Fibroblast of peridontal ligament (primary cell): Measurements from ENCODE around the gene COX7C.
A peak's percentile ranks its signal among the peaks of the same experiment; 100 is the strongest.
"Not testable (repeated sequence)": the region's sequence is repeated elsewhere in the genome, so short reads cannot be mapped to it uniquely, and the experiment has no call there.

ENCODE experiments used
- DNase-seq: peaks from one replicate; pipeline ENCODE4 v3.0.0-alpha.2; 2010; ENCODE audit errors: extremely low read depth

COX7C gene, protein sequence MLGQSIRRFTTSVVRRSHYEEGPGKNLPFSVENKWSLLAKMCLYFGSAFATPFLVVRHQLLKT

DNA sequence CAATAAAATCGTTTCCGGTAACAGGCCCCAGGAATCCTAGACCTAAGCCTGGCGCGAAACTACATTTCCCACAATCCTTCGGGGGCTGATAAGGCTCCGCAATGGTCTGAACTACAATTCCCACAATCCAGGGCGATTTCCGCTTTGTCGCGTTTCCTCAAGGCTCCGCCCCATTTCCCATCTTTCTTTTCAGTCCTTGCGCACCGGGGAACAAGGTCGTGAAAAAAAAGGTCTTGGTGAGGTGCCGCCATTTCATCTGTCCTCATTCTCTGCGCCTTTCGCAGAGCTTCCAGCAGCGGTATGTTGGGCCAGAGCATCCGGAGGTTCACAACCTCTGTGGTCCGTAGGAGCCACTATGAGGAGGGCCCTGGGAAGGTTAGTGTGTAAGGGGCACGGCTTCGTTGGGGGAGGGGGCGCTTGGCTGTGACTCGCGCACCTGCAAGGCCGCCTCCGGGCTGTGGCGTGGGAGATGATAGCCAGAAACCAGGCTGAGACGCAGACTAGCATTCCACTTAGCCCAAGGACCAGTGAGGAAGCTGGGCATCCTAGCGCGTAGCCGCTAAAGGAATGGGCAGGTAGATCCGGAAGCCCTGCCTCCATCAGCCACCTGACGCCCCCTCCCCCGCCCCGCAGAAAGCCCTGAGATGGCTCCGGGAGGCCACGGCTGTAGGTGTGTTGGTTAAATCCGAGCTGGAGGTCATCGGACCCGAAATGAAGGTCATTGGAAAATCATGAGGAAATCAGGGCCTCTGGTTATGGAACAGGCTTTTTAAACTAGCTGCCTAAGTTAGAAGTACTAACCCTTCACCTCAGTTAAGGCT lies at the start of gene COX7C:
COX7C (plus strand) TSS at position 186 of the 821 bp plus-strand sequence; CDS start at position 301, 115 bp downstream.
- DNase-seq = peak; percentile 97

DNA sequence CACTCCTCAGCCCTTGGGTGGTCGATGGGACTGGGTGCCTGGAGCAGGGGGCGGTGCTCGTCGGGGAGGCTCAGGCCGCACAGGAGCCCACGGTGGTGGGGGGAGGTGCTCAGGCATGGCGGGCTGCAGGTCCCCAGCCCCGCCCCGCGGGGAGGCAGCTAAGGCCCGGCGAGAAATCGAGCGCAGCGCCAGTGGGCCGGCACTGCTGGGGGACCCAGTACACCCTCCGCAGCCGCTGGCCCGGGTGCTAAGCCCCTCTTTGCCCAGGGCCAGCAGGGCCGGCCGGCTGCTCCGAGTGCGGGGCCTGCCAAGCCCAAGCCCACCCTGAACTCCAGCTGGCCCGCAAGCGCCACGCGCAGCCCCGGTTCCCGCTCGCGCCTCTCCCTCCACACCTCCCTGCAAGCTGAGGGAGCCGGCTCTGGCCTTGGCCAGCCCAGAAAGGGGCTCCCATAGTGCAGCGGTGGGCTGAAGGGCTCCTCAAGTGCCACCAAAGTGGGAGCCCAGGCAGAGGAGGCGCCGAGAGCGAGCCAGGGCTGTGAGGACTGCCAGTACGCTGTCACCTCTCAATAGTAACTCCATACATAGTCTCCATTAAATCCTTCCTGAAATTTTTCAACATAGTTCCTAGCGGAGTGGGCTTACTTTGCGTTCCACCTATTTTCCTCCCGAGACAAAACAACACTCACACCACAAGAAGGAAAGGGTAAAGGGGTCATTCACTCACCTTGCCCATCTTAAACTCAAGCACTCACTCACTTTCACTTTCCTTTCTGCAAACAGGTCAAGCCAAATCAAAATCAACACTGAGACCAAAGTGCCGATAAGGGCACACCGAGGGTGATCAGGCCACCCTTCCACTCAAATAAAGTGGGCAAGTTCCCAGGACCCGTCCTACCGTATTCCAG lies 48.0 kb upstream of the COX7C start:
- DNase-seq = not testable (repeated sequence)

DNA sequence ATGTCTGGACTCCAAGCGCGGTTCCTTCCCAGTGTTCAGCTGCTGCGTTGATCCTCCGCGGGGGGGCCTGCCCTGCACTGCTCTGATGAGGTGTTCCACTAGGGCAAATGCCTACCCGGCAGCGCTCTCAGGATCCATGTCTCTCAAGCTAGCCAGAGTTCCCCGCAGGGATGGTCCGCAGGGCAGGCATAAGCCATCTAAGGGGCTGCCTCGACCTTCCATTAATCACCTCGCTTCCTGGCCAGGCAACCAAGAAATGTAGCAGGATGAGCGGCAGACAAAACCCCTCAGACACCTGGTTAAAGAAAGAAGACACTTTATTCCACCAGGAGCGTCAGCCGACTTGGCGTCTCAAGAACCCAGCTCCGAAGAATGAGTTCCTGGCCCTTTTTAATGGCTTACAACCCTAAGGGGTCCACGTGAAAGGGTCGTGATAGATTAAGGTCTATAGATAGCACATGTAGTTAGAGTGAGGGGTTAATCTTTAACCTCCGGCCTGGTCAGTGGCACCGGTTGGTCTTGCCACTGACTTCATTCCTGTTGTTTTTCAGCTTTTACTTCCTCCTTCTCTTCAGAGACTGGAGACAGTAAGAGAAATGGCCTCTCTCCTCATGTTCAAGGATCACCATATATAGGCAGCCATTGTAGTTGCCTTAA lies 47.2 kb upstream of the COX7C start:
- DNase-seq = no peak

DNA sequence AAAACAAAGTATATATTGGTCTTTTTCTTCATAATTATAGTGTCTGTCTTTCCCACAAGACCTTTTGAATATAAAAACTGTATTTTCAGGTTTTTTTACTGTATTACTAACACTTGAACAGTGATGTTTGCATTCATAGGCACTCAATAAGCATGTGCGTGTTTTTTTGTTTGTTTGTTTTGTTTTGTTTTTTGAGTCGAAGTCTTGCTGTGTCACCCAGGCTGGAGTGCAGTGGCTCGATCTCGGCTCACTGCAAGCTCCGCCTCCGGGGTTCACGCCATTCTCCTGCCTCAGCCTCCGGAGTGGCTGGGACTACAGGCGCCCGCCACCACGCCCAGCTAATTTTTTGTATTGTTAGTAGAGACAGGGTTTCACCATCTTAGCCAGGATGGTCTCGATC lies 46.6 kb upstream of the COX7C start:
- not testable (repeated sequence) for DNase-seq

DNA sequence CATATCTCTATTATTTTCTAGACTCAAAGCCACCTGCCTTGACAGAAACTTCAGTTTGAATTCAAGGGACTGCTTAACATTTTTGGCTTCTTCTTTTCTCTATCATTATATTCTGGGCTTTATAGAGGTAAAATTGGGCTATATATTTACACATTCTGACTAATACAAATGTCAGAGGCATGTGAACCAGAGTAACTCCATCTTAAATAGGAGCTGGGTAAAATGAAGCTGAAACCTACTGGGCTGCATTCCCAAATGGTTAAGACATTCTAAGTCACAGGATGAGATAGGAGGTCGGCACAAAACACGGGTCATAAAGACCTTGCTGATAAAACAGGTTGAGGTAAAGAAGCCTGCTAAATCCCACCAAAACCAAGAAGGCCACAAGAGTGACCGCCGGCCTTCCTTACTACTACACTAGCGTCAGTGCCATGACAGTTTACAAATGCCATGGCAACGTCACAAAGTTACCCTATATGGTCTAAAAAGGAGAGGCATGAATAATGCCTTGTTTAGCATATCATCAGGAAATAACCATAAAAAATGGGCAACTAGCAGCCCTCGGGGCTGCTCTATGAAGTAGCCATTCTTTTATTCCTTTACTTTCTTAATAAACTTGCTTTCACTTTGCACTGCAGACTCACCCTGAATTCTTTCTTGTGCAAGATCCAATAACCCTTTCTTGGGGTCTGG lies 44.8 kb upstream of the COX7C start:
- DNase-seq = no peak

DNA sequence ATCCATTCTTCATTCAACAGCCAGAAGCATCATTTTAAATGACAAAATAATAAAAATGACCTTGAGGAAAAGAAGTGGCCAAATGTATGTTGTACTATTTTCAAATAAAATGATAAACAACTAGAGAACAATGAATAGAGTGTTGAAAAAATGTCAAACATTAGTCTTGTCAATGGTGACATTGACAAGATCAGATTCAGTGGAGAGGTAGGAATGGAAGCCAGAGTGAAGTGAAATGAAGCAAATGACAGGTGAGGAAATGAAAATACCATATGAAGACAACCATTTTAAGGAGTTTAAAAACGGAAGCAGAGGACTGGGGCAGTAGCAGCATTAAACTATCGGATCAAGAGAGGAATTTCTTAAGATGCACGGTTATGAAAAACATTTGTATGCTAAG lies 38.2 kb upstream of the COX7C start:
- no peak for DNase-seq

DNA sequence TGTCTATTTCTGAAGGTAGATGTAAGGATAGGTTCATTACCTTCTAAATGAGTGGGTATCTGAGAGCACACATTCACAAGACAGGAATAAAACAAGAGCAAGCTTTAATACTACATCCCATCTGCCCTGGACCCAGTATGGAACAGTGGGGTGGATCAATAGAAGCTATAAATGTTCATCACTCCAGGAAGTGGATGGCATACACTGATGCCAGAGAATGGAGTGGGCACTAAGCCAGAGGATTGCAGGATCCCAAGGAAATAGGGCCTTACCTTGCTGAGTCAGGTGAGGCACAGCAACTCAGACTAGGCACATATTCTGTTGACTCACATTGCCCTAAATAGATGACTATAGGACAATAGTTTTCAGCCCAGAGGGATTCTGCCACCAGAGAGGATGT lies 21.3 kb upstream of the COX7C start:
- DNase-seq = no peak

DNA sequence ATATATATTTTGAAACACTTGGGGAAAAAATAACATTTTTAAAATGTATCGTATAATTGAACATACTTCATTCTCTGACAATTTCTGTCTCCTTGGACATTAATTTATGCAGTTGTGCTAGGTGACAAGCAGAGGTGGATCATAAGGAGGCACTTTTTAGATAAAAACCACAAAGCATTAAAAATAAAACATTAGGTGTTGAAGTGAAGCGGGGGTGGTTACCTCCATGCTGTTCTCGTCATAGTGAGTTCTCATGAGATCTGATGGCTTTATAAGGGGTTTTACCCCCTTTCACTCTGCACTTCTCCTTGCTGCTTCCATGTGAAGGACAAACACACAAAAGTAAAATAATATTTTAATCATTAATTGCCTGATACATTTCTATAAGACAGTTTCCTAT lies 11.9 kb upstream of the COX7C start:
- DNase-seq = no peak

DNA sequence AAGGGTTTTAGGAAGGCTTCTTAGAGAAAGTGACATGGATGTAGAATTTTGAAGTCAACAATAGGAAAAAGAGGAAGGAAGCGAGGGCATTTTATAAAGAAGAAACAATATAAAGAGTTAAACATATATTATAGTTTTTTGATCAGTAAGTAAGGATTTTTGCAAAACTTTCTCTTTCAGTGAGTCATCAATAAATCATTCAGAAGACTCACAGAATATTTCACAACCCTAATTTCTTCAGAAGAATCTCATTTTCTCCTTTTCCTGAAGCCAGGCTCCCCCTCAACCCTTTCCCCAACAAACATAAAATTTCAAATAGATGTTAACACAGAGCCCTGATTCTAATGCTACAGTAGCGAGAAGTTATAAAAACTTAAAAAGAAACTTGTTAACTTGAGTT lies 4.3 kb upstream of the COX7C start:
- DNase-seq = peak; percentile 35

DNA sequence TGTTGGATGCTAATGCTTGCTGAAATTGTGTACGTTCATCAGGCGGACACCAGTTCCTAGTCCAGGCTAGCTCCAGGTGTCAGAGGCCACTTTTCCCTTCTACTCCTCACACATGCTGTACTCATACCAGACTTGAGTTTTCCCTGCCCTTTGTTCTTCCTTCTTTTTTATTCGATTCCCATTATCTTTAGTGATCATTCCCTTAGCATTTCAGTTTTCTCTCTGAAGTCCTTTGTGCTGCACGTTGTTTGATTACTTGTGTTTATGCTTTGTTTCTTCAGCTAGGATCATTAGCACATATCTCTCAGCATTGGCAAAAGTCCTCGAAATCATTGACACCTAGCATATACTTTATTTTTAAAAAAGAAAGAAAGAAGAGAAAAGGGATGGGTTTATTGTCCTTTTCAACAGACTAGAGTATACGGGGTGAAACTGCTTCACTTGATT lies 409 bp upstream of the COX7C start:
- DNase-seq = no peak

DNA sequence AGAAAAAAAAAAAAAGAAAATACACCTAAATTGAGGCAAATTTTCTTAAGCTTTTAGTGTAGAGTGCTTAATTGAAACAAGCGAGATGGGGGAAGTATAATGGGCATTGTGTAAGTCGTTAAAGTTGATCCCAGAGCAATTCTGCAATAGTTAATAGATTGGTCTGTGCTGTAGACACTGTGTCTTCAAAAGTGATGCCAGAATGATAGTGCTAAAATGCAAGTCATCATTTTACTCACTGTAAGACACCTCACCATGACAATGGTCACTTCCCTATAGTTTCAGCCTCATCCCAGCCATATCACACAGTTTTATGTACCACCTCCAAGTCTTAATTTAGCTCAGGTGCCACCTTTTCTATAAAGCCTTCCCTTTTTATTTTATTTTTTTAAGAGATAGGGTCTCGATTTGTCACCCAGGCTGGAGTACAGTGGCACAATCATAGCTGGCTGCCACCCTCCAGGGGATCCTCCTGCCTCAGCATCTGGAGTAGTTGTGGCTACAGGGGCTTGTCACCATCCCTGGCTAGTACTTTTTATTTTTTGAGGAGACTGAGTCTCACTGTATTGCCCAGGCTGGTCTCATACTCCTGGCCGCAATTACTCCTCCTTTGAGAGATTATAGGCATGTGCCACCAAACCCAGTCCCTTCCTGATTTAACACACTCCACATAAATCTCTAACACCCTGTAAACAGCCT lies 6.2 kb downstream of the COX7C start:
- no peak for DNase-seq

DNA sequence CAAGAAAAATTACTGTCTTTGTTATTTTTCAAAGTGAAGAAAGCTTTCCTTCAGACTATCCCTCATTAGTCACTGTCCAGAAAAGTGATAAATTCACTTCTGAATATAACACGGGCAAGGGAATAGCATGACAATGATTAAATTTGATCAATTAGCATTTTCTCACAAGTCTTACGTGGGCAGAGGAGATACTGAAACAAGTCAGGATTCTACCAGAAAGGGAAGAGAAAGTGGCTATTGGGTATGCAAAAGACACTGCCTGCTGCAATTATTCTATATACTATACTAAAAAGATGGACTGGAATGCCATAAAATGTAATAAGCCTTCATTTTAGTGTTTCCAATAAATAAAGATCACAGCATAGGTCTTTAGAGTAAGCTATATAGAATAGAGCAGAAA lies 7.4 kb downstream of the COX7C start:
- no peak for DNase-seq

DNA sequence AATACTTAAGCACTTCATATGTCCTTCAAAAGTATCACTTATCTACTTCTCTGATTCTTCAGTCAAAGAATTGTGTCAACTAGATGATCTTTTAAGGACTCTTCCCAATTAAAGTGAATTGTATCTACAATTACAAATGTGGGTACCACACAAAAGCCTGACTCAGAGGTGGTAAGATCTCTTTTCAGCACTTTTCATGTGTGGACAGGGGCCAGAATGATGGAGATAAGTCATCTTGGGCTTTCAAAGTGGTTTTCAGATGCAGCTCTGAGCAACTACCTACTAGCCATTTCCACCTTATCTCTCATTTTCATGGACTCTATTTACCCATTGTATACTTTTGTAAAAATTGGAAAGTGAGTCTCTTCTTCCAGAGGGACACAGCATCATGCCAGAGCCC lies 8.4 kb downstream of the COX7C start:
- no peak for DNase-seq

DNA sequence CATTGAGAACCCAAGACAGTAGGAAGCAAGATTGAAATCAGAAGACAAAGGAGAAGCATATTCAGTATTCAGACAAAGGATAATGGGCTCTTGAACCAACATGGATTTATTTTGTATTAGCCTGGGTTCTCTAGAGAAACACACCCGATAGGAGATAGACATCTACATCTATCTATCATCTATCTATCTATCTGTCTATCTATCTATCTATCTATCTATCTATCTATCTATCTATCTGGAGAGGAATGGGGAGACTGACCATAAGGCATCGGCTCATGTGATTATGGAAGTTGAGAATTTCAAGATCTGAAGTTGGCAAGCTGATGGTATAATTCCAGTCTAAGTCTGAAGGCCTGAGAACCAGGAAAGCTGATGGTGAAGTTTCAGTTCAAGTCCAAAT lies 13.4 kb downstream of the COX7C start:
- DNase-seq = no peak

DNA sequence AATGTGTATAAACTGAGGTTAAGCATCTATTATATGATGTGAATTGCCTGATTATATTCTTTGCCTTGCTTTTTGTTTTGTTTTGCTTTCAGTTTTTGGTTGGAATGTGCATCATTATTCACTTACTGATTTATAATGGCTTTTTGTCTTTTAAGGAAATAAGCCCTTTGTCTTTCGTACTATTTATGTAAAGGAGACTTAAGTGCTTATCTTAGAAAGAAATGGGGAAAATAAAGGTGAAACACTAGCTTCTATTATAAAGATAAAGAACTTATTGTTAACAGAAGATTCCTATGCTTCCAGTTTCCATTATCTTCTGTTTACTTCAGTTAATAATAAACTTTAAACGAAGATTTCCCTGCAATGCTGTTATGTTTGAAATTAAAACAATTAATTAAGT lies 23.3 kb downstream of the COX7C start:
- DNase-seq = no peak

DNA sequence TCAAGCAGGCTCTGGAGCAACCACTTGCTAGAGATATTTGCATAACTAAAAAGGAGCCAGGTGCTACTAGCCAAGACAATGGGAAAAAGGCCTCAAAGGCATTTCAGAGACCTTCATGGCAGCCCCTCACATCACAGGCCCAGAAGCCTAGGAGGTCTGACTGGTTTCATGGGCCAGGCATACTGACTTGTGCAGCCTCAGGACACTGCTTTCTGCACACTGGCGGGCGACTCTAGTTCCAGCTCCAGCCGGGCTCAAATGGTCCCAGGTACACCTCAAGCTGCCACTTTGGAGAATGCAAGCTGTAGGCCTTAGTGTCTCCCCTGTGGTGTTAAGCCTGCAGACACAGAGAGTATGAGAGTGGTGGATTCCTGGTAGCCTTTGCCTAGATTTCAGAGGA lies 27.1 kb downstream of the COX7C start:
- DNase-seq = no peak

DNA sequence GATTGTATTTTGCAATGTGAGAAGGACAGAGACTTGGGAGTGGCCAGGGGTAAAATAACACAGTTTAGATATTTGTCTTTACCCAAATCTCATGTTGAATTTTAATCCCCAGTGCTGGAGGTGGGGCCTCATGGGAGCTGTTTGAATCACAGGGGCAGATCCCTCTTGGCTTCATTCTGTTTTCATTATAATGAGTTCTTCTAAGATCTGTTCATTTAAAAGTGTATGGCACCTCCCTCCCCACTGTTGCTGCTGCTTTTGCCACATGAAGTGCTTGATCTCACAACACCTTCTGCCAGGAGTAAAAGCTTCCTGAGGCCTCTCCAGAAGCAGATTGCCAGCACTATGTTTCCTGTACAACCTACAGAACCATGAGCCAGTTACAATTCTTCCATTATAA lies 28.1 kb downstream of the COX7C start:
- no peak for DNase-seq

DNA sequence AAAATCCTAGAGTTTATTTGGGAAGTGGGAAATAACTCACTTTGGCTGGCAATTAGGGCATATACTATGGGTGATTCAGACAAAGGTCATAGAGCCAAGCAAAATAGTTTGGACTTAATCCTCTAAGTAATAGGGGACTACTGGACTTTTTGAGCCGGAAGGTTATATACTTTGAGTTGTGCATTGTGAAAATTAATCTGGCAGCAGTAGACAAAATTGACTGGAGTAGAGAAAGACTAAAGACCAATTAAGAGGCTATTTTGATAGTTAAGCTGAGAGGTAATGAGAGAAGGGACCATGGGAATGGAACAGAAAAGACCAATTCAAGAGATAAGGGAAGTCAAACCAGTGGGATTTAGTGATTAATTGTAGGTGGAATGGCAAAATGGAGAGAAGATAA lies 28.9 kb downstream of the COX7C start:
- DNase-seq = no peak

DNA sequence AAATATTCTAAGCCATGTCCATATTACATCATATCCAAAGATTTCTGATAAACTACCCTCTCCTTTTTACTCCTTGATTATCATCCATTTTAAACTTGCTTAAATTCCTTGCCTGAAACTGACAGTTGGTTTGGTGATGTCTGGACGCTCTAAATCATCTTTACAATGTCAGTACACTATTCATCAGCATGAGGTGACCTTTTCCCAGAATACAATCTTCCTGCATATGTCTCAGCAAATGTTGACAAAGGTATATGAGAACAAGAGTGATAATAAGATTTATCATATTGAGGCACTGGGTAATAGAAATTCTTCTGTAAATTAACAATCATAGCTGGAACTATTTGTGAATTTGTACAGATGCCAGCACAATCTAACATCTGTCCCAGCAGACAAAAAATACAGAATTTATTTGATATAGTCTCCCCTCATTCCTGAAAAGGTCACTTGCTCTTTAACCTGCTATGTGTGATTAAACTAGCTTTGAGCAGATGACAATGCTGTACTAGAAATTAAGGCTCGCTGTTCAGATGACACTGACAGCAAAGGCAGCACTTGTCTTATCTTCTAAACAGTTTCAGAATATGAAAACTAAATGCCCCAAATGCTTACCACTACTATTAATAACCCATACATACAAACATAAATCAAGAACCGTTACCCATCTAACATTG lies 32.2 kb downstream of the COX7C start:
- no peak for DNase-seq

DNA sequence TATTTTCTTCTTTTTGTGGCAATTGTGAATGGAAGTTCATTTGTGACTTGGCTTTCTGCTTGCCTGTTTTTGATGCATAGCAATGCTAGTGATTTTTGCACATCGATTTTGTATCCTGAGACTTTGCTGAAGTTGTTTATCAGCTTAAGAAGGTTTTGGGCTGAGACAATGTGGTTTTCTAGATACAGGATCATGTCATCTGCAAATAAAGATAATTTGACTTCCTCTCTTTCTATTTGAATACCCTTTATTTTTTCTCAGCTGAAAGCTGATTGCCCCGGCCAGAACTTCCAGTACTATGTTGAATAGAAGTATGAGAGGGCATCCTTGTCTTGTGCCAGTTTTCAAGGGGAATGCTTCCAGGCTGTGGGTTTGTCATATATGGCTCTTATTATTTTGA lies 43.0 kb downstream of the COX7C start:
- DNase-seq = not testable (repeated sequence)
